Lower lobe of right lung (tissue), 2 donors: ENCODE measurements around the gene AUTS2. TPM values are rescaled to one million over a fixed set of nuclear protein-coding genes. Genes with fewer than 3 reads are reported as not detected.

Experiments used
- ATAC-seq, 2 donors: fragments of 200-7000 bp; cut with Tn5 transposase; one replicate each; pipeline ENCODE4 v1.9.1; 2020 to 2022; ENCODE audit warnings: mild to moderate bottlenecking in 2 of 2, moderate library complexity in 2 of 2
- DNase-seq: peaks from one replicate; pipeline ENCODE4 v3.0.0-alpha.2; 2020
- H3K27ac ChIP-seq: fragments of 200-600 bp; one replicate; pipeline ENCODE4 v1.8.0; 2022
- H3K27me3 ChIP-seq: fragments of 200-600 bp; one replicate; pipeline ENCODE4 v1.8.0; 2022; ENCODE audit warnings: low read depth
- H3K36me3 ChIP-seq: fragments of 200-600 bp; one replicate; pipeline ENCODE4 v1.8.0; 2022; ENCODE audit warnings: mild to moderate bottlenecking
- H3K4me1 ChIP-seq: fragments of 200-600 bp; one replicate; pipeline ENCODE4 v1.8.0; 2022
- H3K4me3 ChIP-seq: fragments of 200-600 bp; one replicate; pipeline ENCODE4 v1.8.0; 2022; ENCODE audit warnings: mild to moderate bottlenecking
- H3K9me3 ChIP-seq: fragments of 200-600 bp; one replicate; pipeline ENCODE4 v1.8.0; 2022
- intact Hi-C: fragments of 100-400 bp; cut with DNase I; formaldehyde crosslinking; loops from one replicate; pipeline ENCODE4 v1.11.0; 2022
- total RNA-seq: library from RNA; stranded (reverse); fragmentation: NEBNext Ultra II Directional; extraction: Animal tissue kit (Norgen Biotek cat#: 25700); gene quantifications from one replicate; pipeline ENCODE4 v1.2.1, GENCODE V29; 2021
- TF ChIP-seq, protein P1 (sequence below): fragments of 200-600 bp; IDR thresholded peaks from one replicate; pipeline ENCODE4 v1.8.0; 2022; ENCODE audit warnings: antibody characterized with exemption, mild to moderate bottlenecking
- donor health status: DM: no; HTN: yes; CAD: no; lungs with severe emphysema.

The AUTS2 gene
- total RNA-seq, 1 donor from 2014 or later: 45.7 TPM

GRCh38 chr7:69597278-69598076, 798 bp upstream of the AUTS2 start:
- H3K36me3 ChIP-seq: no peaks in the 10 kb centered on the region
- intact Hi-C loops: no loop called here
- DNase-seq (peak; percentile 64), ATAC-seq (peak; percentile 37 to 58)
- H3K9me3 ChIP-seq: no peaks in the 10 kb centered on the region
- no peaks in the 10 kb centered on the region for H3K27me3 ChIP-seq
- peak overlapping the region; percentile 83 for H3K4me3 ChIP-seq
- TF ChIP-seq, protein P1, sequence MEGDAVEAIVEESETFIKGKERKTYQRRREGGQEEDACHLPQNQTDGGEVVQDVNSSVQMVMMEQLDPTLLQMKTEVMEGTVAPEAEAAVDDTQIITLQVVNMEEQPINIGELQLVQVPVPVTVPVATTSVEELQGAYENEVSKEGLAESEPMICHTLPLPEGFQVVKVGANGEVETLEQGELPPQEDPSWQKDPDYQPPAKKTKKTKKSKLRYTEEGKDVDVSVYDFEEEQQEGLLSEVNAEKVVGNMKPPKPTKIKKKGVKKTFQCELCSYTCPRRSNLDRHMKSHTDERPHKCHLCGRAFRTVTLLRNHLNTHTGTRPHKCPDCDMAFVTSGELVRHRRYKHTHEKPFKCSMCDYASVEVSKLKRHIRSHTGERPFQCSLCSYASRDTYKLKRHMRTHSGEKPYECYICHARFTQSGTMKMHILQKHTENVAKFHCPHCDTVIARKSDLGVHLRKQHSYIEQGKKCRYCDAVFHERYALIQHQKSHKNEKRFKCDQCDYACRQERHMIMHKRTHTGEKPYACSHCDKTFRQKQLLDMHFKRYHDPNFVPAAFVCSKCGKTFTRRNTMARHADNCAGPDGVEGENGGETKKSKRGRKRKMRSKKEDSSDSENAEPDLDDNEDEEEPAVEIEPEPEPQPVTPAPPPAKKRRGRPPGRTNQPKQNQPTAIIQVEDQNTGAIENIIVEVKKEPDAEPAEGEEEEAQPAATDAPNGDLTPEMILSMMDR: no peak
- peak overlapping the region; percentile 79 for H3K27ac ChIP-seq
- peaks cover 16% of the 10 kb centered on the region for H3K4me1 ChIP-seq

DNA sequence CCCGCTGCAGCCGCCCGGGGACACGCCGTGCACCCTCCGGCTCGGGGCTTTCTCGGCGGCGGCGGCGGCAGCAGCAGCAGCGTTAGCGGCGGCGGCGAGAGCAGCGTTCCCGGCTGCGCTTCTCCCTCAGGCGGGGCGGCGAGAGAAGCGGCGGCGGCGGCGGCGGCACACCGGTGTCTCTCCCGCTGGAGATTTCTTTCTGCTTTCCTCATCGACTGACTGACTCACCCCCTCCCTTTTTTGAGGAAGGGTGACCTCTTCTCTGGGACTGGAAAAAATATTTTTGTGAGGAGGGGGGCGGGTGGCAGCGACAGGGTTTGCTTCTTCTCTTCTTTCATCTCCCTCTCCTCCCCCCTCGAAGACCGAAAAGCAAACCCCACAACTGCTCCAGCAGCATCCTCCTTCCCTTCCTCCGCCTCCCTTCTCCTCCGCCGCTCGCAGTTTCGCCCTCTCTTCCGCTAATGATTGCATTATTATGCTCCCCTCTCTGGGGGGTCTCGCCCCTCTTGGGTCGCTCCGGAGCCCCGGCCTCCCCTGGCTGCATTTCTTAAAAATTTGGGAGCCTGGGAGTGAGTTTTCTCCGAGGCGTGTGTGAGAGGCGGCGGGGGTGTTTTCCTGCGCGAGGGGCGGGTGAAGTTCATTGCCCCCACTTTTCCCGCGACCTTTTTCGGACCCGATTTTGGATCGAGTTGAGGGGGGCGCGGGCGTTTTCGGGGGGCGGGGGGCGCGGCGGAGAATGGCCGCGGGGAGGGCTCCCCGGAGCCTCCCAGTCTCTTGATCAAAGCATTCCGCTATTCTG, 411 bp downstream of the AUTS2 start:
- Histone ChIP-seq H3K27me3 (no peaks in the 10 kb centered on the region), H3K4me1 (peaks cover 19% of the 10 kb centered on the region), H3K4me3 (peak overlapping the region; percentile 83), H3K36me3 (no peaks in the 10 kb centered on the region), H3K9me3 (no peaks in the 10 kb centered on the region), H3K27ac (peak overlapping the region; percentile 36)
- no peak for DNase-seq
- intact Hi-C loops: no loop called here
- peak in 1 of 2 donors; percentile 11 for ATAC-seq
- TF ChIP-seq, protein P1: no peak

DNA sequence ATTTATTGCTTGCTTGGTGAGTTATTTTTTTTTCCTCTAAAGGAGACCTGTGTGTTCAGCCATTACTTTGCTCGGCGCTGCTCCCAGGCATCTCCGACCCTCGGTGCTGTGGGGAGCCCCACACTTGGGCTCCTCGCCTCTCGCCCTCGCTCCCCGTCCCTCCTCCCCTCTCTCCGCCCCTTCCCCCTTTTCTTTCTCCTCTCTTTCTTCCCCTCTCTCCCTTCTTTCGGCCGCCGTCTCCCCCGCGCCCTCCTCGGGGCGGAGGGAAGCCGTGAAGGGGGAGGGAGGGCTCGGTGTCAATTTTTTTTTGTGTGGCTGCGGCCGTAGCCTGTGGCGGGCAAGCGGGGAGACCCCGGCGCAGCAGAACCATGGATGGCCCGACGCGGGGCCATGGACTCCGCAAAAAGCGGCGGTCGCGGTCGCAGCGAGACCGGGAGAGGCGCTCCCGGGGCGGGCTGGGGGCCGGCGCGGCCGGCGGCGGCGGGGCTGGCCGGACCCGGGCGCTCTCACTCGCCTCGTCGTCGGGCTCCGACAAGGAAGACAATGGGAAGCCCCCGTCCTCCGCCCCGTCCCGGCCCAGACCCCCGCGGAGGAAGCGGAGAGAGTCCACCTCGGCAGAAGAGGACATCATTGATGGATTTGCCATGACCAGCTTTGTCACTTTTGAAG, 1.1 kb downstream of the AUTS2 start:
- Histone ChIP-seq H3K36me3 (no peaks in the 10 kb centered on the region), H3K4me1 (peaks cover 26% of the 10 kb centered on the region), H3K4me3 (peak overlapping the region; percentile 83), H3K27ac (peak overlapping the region; percentile 36), H3K27me3 (no peaks in the 10 kb centered on the region), H3K9me3 (no peaks in the 10 kb centered on the region)
- TF ChIP-seq, protein P1: no peak
- ATAC-seq (peak in 1 of 2 donors; percentile 7), DNase-seq (no peak)
- intact Hi-C loops: no loop called here

- Histone ChIP-seq H3K4me3 (peak overlapping the region; percentile 83), H3K27me3 (no peaks in the 10 kb centered on the region), H3K27ac (no peak overlapping the region), H3K9me3 (no peaks in the 10 kb centered on the region), H3K4me1 (peaks cover 26% of the 10 kb centered on the region), H3K36me3 (no peaks in the 10 kb centered on the region)
- ATAC-seq: no peak
- TF ChIP-seq, protein P1: no peak
- DNase-seq: no peak
- intact Hi-C loops: no loop called here
Measured at GRCh38 chr7:69599955-69600709, 1.9 kb downstream of the AUTS2 start.
